Gastroesophageal sphincter (tissue), 4 donors: ENCODE data around the gene RAB41. TPM values are rescaled to one million over a fixed set of nuclear protein-coding genes. Genes with fewer than 3 reads are reported as not detected.
"Not testable (repeated sequence)": the region's sequence is repeated elsewhere in the genome, so short reads cannot be mapped to it uniquely, and the experiment has no call there.

ENCODE experiments used
- ATAC-seq: fragments of 150-250 bp; one replicate; pipeline ENCODE4 v1.9.1; 2016; ENCODE audit warnings: mild to moderate bottlenecking, moderate library complexity
- H3K27ac ChIP-seq, 4 donors: fragments of 200-600 bp; sonication (generic) in 3 of 4; 1 replicate in 3 of 4; 2 replicates in 1 of 4; pipeline ENCODE4 v1.5.1; 2016 to 2019
- H3K27me3 ChIP-seq: fragments of 200-600 bp; sonication (generic); one replicate; pipeline ENCODE4 v1.5.1; 2019
- H3K36me3 ChIP-seq, 2 donors: fragments of 200-600 bp; sonication (generic); one replicate each; pipeline ENCODE4 v1.5.1; 2019; ENCODE audit warnings: control low read depth in 1 of 2
- H3K4me1 ChIP-seq, 3 donors: fragments of 200-600 bp; sonication (generic); 1 replicate in 2 of 3; 2 replicates in 1 of 3; pipeline ENCODE4 v1.5.1; 2016 to 2019; ENCODE audit warnings: control low read depth in 2 of 3
- H3K4me3 ChIP-seq, 2 donors: fragments of 200-600 bp; sonication (generic); one replicate each; pipeline ENCODE4 v1.5.1; 2019; ENCODE audit warnings: mild to moderate bottlenecking in 1 of 2, moderate library complexity in 1 of 2
- H3K9me3 ChIP-seq, 3 donors: fragments of 200-600 bp; sonication (generic); one replicate each; pipeline ENCODE4 v1.5.1; 2017 to 2019; ENCODE audit warnings: control low read depth in 2 of 3
- CTCF ChIP-seq, 4 experiments: fragments of 200-600 bp in 2 of 4; fragments of 450-650 bp in 2 of 4; sonication (generic) in 1 of 4; IDR thresholded peaks; one replicate each; pipeline ENCODE4 v1.5.1; 2017 to 2019; ENCODE audit warnings: antibody characterized with exemption in 4 of 4, mild to moderate bottlenecking in 2 of 4, moderate library complexity in 2 of 4
- EP300 ChIP-seq: sonication (generic); formaldehyde crosslinking; IDR thresholded peaks from one replicate; pipeline ENCODE4 v1.6.1; 2017; ENCODE audit warnings: antibody characterized with exemption, mild to moderate bottlenecking
- POLR2A ChIP-seq, 2 donors: fragments of 450-650 bp; IDR thresholded peaks; one replicate each; pipeline ENCODE4 v1.6.1; 2017; ENCODE audit warnings: antibody characterized with exemption in 2 of 2, mild to moderate bottlenecking in 2 of 2, moderate library complexity in 1 of 2
- POLR2AphosphoS5 ChIP-seq: sonication (generic); formaldehyde crosslinking; IDR thresholded peaks from one replicate; pipeline ENCODE4 v1.6.1; 2017; ENCODE audit warnings: antibody characterized with exemption
- WGBS, 2 donors: methylation state at CpG; one replicate each; pipeline ENCODE4 v1.1.5; 2018; ENCODE audit warnings: low coverage in 1 of 2; 5-methylcytosine and 5-hydroxymethylcytosine counted together
- total RNA-seq, 4 donors: library from RNA; depleted of rRNA; stranded (reverse); fragments of >200 nt; gene quantifications; one replicate each; pipeline ENCODE4 v1.1.0, GENCODE V29; 2016

RAB41 gene
- total RNA-seq, 4 donors from 2014 or later = not detected

DNA sequence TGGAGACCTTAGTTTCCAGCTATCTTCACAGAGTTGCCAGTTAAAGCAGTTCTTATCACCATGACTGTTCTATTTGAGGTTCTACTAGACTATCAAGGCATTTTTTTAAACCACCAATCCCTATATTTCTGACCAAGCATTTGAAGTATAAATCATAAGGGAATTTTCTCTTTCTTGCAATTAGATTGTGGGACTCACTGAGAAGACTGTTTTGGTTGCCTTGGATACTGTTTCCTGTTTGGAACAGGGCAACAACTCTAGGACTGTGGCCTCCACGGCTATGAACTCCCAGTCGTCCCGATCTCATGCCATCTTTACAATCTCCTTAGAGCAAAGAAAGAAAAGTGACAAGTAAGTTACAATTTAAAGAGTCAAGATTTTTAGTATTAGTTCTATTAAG is 19.7 kb downstream of the RAB41 start:
- TF ChIP-seq POLR2A (IDR thresholded peaks at IDR 0.05) = no peak
- Histone ChIP-seq H3K4me1 (no peaks in the 10 kb centered on the region), H3K27ac (no peak overlapping the region), H3K27me3 (no peaks in the 10 kb centered on the region), H3K36me3 (no peaks in the 10 kb centered on the region), H3K4me3 (no peak overlapping the region), H3K9me3 (no peaks in the 10 kb centered on the region)
- no peak for ATAC-seq
- WGBS, 2 donors = 7 to 20% methylated on average over 1 to 3 of the region's 3 CpGs

DNA sequence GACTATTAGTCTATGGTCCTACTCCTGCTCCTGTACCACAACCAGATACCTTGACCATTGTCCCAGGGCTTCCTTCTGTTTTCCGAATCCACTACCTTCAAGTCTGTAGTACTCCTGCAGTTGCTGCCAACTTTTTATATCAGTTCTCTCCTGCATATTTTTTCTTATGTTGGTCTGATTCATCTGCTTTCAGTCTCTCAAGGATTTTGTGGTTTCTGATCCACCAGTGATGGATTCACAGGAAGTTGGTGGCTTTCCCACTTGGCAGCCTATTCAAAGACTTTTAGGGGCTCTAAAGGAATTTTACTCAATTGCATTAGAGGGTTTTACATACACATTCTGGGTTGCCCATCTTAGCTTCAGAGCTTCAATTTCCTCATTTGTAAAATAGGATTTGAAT is 31.5 kb downstream of the RAB41 start:
- Histone ChIP-seq H3K27ac (no peak overlapping the region), H3K27me3 (no peaks in the 10 kb centered on the region), H3K36me3 (no peaks in the 10 kb centered on the region), H3K9me3 (no peaks in the 10 kb centered on the region), H3K4me1 (no peaks in the 10 kb centered on the region), H3K4me3 (no peak overlapping the region)
- 83% methylated on average over 1 of the region's 1 CpG; no CpG with 5 or more reads in 1 of the 2 donors for WGBS, 2 donors
- TF ChIP-seq POLR2A (IDR thresholded peaks at IDR 0.05) (no peak), CTCF (IDR thresholded peaks at IDR 0.05) (no peak)
- no peak for ATAC-seq

GRCh38 chrX:70322784-70323183 is 40.8 kb downstream of the RAB41 start:
- Histone ChIP-seq H3K27ac (no peak overlapping the region), H3K36me3 (no peaks in the 10 kb centered on the region), H3K4me3 (no peak overlapping the region), H3K9me3 (no peaks in the 10 kb centered on the region), H3K4me1 (no peaks in the 10 kb centered on the region), H3K27me3 (no peaks in the 10 kb centered on the region)
- ATAC-seq = no peak
- 98% methylated on average over 4 of the region's 4 CpGs; no CpG with 5 or more reads in 1 of the 2 donors for WGBS, 2 donors
- TF ChIP-seq POLR2AphosphoS5 (no peak), EP300 (no peak), CTCF (IDR thresholded peaks at IDR 0.05) (no peak), POLR2A (IDR thresholded peaks at IDR 0.05) (no peak)

GRCh38 chrX:70323628-70324027 is 41.7 kb downstream of the RAB41 start:
- H3K4me1 ChIP-seq, H3K36me3 ChIP-seq, H3K4me3 ChIP-seq, H3K27ac ChIP-seq, H3K27me3 ChIP-seq, H3K9me3 ChIP-seq, ATAC-seq: not testable (repeated sequence)
- 91 to 100% methylated on average over 6 of the region's 6 CpGs for WGBS, 2 donors

DNA sequence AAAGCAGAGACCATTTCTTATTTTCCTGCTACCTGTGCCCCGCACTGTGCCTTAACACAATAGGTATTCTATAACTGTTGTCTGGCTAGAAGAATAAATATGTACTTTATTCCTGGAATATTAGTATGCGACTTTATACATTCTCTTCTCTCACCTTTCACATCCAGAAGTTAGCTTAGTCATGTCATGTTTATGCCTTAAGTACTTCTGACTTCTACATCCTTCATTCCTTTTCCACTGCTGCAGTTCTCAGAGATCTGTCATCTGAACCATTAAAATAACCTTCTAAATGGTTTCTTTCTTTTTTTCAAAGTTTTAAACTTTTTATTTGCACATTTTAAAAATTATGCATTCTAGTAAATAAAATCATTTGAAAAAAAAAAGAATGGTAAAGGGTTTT is 42.4 kb downstream of the RAB41 start:
- no peak for ATAC-seq
- WGBS, 2 donors = 73 to 83% methylated on average over 2 of the region's 2 CpGs
- Histone ChIP-seq H3K27me3 (no peaks in the 10 kb centered on the region), H3K9me3 (no peaks in the 10 kb centered on the region), H3K4me3 (no peak overlapping the region), H3K36me3 (no peaks in the 10 kb centered on the region), H3K27ac (no peak overlapping the region), H3K4me1 (no peaks in the 10 kb centered on the region)
- TF ChIP-seq POLR2AphosphoS5 (no peak), POLR2A (IDR thresholded peaks at IDR 0.05) (no peak), EP300 (no peak), CTCF (IDR thresholded peaks at IDR 0.05) (no peak)

DNA sequence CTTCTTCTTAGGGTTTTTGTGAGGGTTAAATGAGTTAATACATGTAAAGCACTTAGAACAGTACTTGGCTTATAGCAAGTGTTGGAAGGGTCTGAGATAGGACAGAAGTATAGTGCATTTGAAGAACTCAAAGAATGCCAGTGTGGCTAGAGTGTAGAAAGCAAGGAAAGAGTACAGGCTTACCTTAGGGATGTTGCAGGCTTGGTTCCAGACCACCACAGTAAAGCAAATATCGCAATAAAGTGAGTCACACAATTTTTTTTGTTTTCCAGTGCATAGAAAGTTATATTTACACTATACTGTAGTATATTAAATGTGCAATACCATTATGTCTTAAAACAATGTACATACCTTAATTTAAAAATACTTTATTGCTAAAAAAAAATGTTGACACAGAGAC is 49.2 kb downstream of the RAB41 start:
- no peak overlapping the region for H3K27ac ChIP-seq
- no peak overlapping the region for H3K4me3 ChIP-seq
- ATAC-seq = no peak
- 56 to 100% methylated on average over 1 of the region's 1 CpG for WGBS, 2 donors
- no peaks in the 10 kb centered on the region for H3K4me1 ChIP-seq
- TF ChIP-seq CTCF (IDR thresholded peaks at IDR 0.05) (no peak), POLR2AphosphoS5 (no peak), EP300 (no peak), POLR2A (IDR thresholded peaks at IDR 0.05) (no peak)
- no peaks in the 10 kb centered on the region for H3K27me3 ChIP-seq
- H3K36me3 ChIP-seq = no peaks in the 10 kb centered on the region
- no peaks in the 10 kb centered on the region for H3K9me3 ChIP-seq
